MM.1S (cell line): ENCODE data around the gene SYNE4.
"Not testable (repeated sequence)": the region's sequence is repeated elsewhere in the genome, so short reads cannot be mapped to it uniquely, and the experiment has no call there.

ENCODE experiments used
- DNase-seq: peaks from one replicate; pipeline ENCODE4 v3.0.0-alpha.2; 2015
- H2AFZ ChIP-seq: fragments of 300-600 bp; sonication (generic); 2 replicates; pipeline ENCODE4 v1.6.0; 2016; ENCODE audit warnings: antibody characterized with exemption, low read length
- H3F3A ChIP-seq: fragments of 300-600 bp; sonication (generic); 2 replicates; pipeline ENCODE4 v1.6.1; 2016; ENCODE audit warnings: mild to moderate bottlenecking, antibody characterized with exemption, low read length, moderate library complexity, mixed read lengths; ENCODE audit not compliant: insufficient read depth
- H3K27ac ChIP-seq: fragments of 300-600 bp; sonication (generic); 2 replicates; pipeline ENCODE4 v1.5.1; 2016; ENCODE audit warnings: mild to moderate bottlenecking, low read length
- H3K27me3 ChIP-seq: fragments of 300-600 bp; sonication (generic); replicated peaks from 2 replicates; pipeline ENCODE4 v1.6.0; 2016; ENCODE audit warnings: low read length; ENCODE audit not compliant: insufficient read depth
- H3K36me3 ChIP-seq: fragments of 300-600 bp; sonication (generic); replicated peaks from 2 replicates; pipeline ENCODE4 v1.6.1; 2016; ENCODE audit warnings: mild to moderate bottlenecking, low read length, mixed read lengths; ENCODE audit not compliant: insufficient read depth
- H3K4me1 ChIP-seq: fragments of 300-600 bp; sonication (generic); 2 replicates; pipeline ENCODE4 v1.6.1; 2016; ENCODE audit warnings: low read length, mixed read lengths
- H3K4me2 ChIP-seq: fragments of 300-600 bp; sonication (generic); 2 replicates; pipeline ENCODE4 v1.6.0; 2016; ENCODE audit warnings: low read depth, low read length
- H3K4me3 ChIP-seq: fragments of 300-600 bp; sonication (generic); 2 replicates; pipeline ENCODE4 v1.5.1; 2016; ENCODE audit warnings: low read length, mixed read lengths
- H3K79me2 ChIP-seq: fragments of 300-600 bp; sonication (generic); 2 replicates; pipeline ENCODE4 v1.6.1; 2016; ENCODE audit warnings: mixed run types, low read length, mixed read lengths
- H3K9ac ChIP-seq: fragments of 300-600 bp; sonication (generic); 2 replicates; pipeline ENCODE4 v1.6.1; 2016; ENCODE audit warnings: low read length, mixed read lengths
- H3K9me2 ChIP-seq: fragments of 300-600 bp; sonication (generic); replicated peaks from 2 replicates; pipeline ENCODE4 v1.6.1; 2016; ENCODE audit warnings: mild to moderate bottlenecking, low read length, mixed read lengths; ENCODE audit not compliant: insufficient read depth
- H3K9me3 ChIP-seq: fragments of 300-600 bp; sonication (generic); replicated peaks from 2 replicates; pipeline ENCODE4 v1.6.1; 2016; ENCODE audit warnings: mild to moderate bottlenecking, low read length, mixed read lengths; ENCODE audit not compliant: insufficient read depth
- H4K20me1 ChIP-seq: fragments of 300-600 bp; sonication (generic); 2 replicates; pipeline ENCODE4 v1.6.1; 2016; ENCODE audit warnings: mild to moderate bottlenecking, low read length, moderate library complexity, mixed read lengths; ENCODE audit not compliant: insufficient read depth
- EZH2 ChIP-seq: fragments of 300-600 bp; sonication (generic); optimal IDR thresholded peaks from 2 replicates; pipeline ENCODE3; 2017; ENCODE audit warnings: low read depth, mild to moderate bottlenecking, antibody characterized with exemption, low read length, mixed read lengths
- EZH2phosphoT487 ChIP-seq: fragments of 300-600 bp; sonication (generic); IDR thresholded peaks from 2 replicates; pipeline ENCODE4 v1.6.1; 2018; ENCODE audit warnings: antibody characterized with exemption, low read length
- TF ChIP-seq, protein P1 (sequence below): fragments of 300-600 bp; sonication (generic); IDR thresholded peaks from 2 replicates; pipeline ENCODE4 v1.5.1; 2016; ENCODE audit warnings: antibody characterized with exemption, low read length, mixed read lengths

Gene SYNE4

DNA sequence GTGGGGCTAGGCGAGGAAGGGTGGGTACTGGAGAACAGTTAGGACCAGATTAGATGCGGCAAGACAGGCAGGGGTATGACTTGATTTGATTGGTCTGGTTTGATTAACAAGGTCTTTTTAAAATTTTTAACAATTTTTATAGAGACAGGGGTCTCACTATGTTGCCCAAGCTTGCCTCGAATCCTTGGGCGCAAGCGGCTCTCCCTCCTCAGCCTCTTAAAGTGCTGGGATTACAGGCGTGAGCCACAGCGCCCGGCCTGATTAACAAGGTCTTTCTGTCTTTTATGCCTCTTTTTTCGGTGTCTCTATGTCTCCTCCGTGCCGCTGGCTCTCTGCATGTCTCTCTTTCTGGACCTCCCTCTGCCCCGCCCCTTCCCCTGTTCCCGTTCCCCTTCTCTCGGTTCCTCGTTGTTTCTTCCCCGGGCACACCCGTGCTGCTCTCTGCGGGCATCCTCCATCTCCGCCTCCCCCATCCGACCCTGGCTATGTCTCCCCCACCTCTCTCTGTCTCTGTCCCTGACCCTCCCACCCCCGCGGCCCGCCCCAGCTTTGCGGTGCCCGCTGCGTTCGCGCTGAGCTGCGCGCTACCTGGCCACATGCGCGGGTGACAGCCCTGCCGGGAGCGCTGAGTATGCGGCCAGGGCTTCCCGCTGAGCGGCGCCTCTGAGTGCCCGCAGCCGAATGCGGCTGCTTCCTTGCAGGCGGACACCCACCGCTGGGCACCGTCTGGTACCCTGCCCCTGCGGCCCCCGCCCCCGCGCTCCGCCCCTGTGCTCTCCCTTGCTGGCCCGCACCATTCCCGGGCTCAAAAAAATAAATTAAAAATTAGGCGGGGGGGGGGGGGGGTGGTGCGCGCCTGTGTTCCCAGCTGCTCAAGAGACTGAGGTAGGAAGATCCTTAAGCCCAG is 21.7 kb downstream of the SYNE4 start:
- no peak for DNase-seq
- no peaks in the 10 kb centered on the region for H3F3A ChIP-seq
- H3K79me2 ChIP-seq: no peaks in the 10 kb centered on the region
- peak overlapping the region; percentile 39 for H3K4me2 ChIP-seq
- no peak overlapping the region for H3K9ac ChIP-seq
- no peaks in the 10 kb centered on the region for H4K20me1 ChIP-seq
- peak overlapping the region; percentile 36; the same call in 1 of the 2 replicates for H3K4me3 ChIP-seq
- no peaks in the 10 kb centered on the region for H3K4me1 ChIP-seq
- no peaks in the 10 kb centered on the region for H3K9me3 ChIP-seq
- 0 out of 2 replicates have a peak overlapping the region, but pooled peaks have one; percentile 35 for H2AFZ ChIP-seq
- no peak overlapping the region for H3K27ac ChIP-seq
- no peaks in the 10 kb centered on the region for H3K9me2 ChIP-seq
- peaks cover 48% of the 10 kb centered on the region for H3K27me3 ChIP-seq
- no peaks in the 10 kb centered on the region for H3K36me3 ChIP-seq
- no peak for TF ChIP-seq EZH2

DNA sequence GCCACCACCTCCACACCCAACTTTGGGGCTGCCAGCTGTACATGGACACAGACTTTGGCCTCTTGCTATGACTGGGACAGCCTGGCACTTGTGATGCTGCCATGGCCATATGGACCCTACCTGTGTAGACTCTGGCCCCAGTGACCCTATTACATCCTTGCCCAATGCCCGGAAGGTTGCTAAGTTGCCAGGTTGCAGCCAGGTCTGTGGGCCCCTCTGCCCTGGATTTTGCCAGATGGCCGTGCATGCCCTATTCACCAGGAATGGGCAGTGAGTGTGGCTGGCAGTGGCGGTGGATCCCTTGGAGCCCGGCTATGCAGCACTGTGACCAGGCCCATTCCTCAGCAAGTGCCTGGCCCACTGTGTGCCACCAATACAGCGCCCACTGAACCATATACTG is 22.5 kb downstream of the SYNE4 start:
- no peaks in the 10 kb centered on the region for H3F3A ChIP-seq
- H3K27me3 ChIP-seq: peaks cover 56% of the 10 kb centered on the region
- no peak overlapping the region for H3K4me3 ChIP-seq
- no peak overlapping the region for H3K27ac ChIP-seq
- H3K9me2 ChIP-seq: no peaks in the 10 kb centered on the region
- no peaks in the 10 kb centered on the region for H3K9me3 ChIP-seq
- H4K20me1 ChIP-seq: no peaks in the 10 kb centered on the region
- DNase-seq: no peak
- no peak overlapping the region for H3K9ac ChIP-seq
- H3K4me1 ChIP-seq: no peaks in the 10 kb centered on the region
- TF ChIP-seq EZH2: no peak
- TF ChIP-seq, protein P1, sequence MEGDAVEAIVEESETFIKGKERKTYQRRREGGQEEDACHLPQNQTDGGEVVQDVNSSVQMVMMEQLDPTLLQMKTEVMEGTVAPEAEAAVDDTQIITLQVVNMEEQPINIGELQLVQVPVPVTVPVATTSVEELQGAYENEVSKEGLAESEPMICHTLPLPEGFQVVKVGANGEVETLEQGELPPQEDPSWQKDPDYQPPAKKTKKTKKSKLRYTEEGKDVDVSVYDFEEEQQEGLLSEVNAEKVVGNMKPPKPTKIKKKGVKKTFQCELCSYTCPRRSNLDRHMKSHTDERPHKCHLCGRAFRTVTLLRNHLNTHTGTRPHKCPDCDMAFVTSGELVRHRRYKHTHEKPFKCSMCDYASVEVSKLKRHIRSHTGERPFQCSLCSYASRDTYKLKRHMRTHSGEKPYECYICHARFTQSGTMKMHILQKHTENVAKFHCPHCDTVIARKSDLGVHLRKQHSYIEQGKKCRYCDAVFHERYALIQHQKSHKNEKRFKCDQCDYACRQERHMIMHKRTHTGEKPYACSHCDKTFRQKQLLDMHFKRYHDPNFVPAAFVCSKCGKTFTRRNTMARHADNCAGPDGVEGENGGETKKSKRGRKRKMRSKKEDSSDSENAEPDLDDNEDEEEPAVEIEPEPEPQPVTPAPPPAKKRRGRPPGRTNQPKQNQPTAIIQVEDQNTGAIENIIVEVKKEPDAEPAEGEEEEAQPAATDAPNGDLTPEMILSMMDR: no peak
- H3K79me2 ChIP-seq: no peaks in the 10 kb centered on the region
- no peak overlapping the region for H2AFZ ChIP-seq
- H3K36me3 ChIP-seq: no peaks in the 10 kb centered on the region
- H3K4me2 ChIP-seq: no peak overlapping the region

DNA sequence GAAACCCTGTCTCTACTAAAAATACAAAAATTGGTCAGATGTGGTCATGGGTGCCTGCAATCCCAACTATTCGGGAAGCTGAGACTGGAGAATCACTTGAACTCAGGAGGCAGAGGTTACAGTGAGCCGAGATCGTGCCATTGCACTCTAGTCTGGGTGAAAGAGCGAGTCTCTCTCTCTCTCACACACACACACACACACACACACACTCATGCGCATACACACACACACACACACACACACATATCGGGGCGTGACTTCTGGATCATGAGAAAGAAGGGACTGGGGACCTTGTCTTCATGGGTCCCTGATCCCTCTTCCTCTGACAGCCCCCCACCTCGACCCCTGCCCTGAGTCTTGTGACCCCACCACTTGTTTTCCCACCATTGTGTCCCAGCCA is 25.4 kb downstream of the SYNE4 start:
- Histone ChIP-seq H2AFZ (no peak overlapping the region), H3K4me1 (no peaks in the 10 kb centered on the region), H3K9me3 (no peaks in the 10 kb centered on the region), H3K4me2 (no peak overlapping the region), H3K9ac (no peak overlapping the region), H3K27me3 (peaks cover 76% of the 10 kb centered on the region), H3F3A (no peaks in the 10 kb centered on the region), H3K36me3 (no peaks in the 10 kb centered on the region), H3K4me3 (no peak overlapping the region), H3K79me2 (no peaks in the 10 kb centered on the region), H3K27ac (no peak overlapping the region), H4K20me1 (no peaks in the 10 kb centered on the region), H3K9me2 (no peaks in the 10 kb centered on the region)
- TF ChIP-seq EZH2: no peak
- TF ChIP-seq, protein P1: no peak
- TF ChIP-seq EZH2phosphoT487: no peak
- no peak for DNase-seq

DNA sequence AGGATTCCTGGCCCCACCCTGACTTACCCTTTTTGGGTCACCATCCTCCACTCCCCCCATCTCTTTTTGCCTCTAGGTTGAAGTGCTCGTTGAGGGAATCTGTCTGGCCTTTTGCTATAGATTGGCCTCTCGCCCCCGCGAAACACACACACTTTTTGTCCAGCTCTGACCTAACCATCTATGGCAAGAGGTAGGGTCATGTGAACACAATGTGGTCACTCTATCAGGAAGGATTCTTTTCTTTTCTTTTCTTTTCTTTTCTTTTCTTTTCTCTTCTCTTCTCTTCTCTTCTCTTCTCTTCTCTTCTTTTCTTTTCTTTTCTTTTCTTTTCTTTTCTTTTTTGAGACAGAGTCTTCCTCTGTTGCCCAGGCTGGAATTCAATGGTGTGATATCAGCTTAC is 27.6 kb downstream of the SYNE4 start:
- not testable (repeated sequence) for DNase-seq, H3F3A ChIP-seq

More for the DNA sequence above, 27.6 kb downstream of the SYNE4 start:
- H3K4me3 ChIP-seq, H4K20me1 ChIP-seq, H3K36me3 ChIP-seq, H3K9me2 ChIP-seq, H3K4me1 ChIP-seq, H3K79me2 ChIP-seq, H3K9me3 ChIP-seq, H3K27ac ChIP-seq, H3K4me2 ChIP-seq, H2AFZ ChIP-seq, H3K9ac ChIP-seq: not testable (repeated sequence)
- peaks cover 77% of the 10 kb centered on the region for H3K27me3 ChIP-seq
